DMS53 (cell line): ENCODE data around the gene LRRC8E.

Experiments
- DNase-seq: peaks from one replicate; lab custom pipeline; 2025; lab: John Stamatoyannopoulos, UW

Gene LRRC8E

GRCh38 chr19:7932276-7932929 lies 44.1 kb downstream of the LRRC8E start:
- no peak for DNase-seq

- DNase-seq = no peak
Measured at GRCh38 chr19:7932930-7933300, 44.6 kb downstream of the LRRC8E start.

GRCh38 chr19:7933411-7933810 lies 45.1 kb downstream of the LRRC8E start:
- DNase-seq = no peak

GRCh38 chr19:7933828-7934725 lies 45.8 kb downstream of the LRRC8E start:
- no peak for DNase-seq

- DNase-seq = no peak
Measured at GRCh38 chr19:7934766-7935165, 46.5 kb downstream of the LRRC8E start.

- DNase-seq = no peak
Measured at GRCh38 chr19:7940841-7941240, 52.5 kb downstream of the LRRC8E start.

- DNase-seq = no peak
Measured at GRCh38 chr19:7941895-7942596, 53.7 kb downstream of the LRRC8E start.

GRCh38 chr19:7942981-7943443 lies 54.7 kb downstream of the LRRC8E start:
- peak; percentile 57 for DNase-seq

- DNase-seq = peak; percentile 99
Measured at GRCh38 chr19:7943444-7944176, 55.3 kb downstream of the LRRC8E start, which contains the start of gene TIMM44. TSS of gene TIMM44 (minus strand) at chr19:7943666. CDS start at chr19:7943651, 15 bp downstream.

- peak; percentile 92 for DNase-seq
Measured at GRCh38 chr19:7944177-7944761, 56.0 kb downstream of the LRRC8E start.

- peak; percentile 39 for DNase-seq
Measured at GRCh38 chr19:7947939-7948338, 59.6 kb downstream of the LRRC8E start.
